HG03565 (cell line): ENCODE results near the gene ADCY4.

Experiments used
- ATAC-seq: cut with Tn5 transposase; IDR thresholded peaks from one replicate; pipeline ENCODE4 v1.9.1; 2021; ENCODE audit warnings: mild to moderate bottlenecking, moderate library complexity; ENCODE audit not compliant: unreplicated experiment

ADCY4 gene

DNA sequence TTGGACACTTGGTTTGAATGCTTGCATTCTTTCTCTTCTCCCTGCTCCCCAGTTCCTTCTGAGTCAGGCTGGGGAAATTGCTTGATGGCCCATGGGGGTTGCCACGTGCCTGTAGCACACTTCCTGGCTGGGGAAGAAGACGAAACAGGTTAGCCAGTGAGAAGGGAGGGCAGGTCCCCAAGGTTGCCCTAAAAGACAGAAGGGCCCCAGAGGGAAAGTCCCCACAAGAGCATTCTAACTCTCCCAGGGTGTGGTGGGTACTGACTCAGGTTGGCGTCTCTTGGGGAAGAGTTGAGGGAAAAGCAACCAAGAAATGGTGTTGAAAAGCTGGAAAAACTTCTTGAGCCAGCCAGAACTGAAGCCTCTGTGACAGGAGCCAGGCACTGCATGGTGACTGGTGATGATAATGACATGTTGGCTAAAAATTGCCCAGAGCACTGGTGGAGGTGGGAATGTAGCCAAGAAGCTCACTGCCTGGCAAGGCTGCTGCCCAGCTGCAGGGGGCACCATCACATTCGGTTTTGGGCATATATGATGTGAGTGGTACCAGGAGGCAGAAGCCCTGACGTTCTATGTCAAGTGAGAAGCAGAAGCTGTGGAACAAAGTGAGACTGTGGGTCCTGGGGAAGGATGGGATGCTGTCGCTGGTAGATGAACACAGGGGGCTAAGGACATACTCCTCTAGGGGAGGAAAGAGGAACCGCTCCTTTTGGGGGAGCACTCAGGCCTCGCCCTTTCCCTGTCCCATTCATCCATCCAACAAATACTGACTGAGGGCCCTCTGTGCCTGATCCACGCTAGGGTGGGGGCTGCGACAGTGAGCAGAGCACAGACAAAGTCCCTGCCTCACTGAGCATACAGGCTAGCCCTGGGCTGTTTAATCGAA is 55.3 kb downstream of the ADCY4 start:
- peak; percentile 48 for ATAC-seq

DNA sequence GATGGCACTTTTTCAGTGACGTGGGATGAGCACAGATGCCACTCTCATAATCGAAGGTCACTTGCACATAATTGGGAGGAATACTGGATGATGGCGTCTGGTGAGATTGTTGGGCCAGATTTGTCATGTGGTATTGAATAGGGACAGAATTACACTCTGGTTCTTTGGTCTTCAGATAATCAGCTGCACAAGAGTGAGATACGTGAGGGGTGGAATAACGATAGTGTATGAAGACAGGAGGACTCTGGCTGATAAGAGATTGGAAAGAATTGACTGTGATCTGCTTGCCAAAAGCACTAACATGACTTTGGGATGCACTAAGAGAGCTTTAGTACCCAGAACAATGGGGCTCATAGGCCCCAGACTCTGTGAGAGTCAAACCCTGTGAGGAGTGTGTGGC is 56.4 kb downstream of the ADCY4 start:
- no peak for ATAC-seq

DNA sequence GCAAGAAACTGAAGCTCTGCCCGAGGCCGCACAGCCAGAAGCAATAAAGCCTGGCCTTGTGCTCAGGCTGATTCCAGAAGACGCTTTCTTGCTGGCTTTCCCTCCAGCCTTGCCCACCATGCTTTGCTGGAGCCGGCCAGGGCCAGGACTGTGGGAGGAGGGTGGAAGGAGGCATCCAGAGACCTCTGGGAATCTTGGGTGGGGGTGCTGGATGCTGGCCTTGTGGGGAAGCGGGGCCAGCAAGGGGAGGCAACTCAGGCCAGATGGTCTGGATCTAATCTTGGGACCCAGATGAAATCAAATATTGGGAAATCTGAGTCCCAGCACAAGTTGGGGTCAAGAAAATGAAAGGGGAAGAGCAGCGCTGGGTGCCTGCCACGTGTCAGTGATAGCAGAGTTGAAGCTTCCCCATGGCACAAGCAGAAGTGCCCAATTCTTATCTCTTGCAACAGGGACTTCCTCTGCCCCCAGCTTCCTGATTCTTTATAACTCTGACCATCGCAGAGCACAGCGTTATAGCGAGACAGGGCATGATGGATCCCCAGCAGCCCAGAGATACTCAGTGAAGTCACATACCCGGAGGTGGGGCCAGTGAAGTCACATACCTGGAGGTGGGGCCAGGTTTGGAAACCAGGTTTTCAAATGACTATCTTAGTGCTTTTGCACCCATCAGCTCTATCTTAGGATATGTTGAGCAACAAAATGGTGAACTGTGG is 57.1 kb downstream of the ADCY4 start:
- no peak for ATAC-seq

DNA sequence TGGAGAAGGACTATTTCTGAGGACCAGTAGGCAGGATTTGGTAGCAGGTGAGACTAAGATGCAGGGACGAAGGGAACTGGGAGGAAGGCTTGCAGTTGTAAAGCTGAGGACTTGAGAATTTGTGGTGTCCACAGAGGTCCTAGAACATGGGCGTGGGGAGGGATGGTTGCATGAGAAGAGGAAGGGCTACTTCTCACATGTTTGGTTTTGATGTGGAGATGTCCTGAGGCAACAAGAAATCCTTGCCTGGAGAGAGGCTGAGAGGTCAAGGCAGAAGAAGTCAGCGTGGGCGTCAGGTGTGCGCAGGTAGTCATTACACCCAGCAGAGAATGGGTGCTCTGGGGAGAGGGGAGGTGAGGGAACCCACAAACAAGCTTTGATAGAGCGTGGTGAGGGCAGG is 57.8 kb downstream of the ADCY4 start:
- no peak for ATAC-seq

DNA sequence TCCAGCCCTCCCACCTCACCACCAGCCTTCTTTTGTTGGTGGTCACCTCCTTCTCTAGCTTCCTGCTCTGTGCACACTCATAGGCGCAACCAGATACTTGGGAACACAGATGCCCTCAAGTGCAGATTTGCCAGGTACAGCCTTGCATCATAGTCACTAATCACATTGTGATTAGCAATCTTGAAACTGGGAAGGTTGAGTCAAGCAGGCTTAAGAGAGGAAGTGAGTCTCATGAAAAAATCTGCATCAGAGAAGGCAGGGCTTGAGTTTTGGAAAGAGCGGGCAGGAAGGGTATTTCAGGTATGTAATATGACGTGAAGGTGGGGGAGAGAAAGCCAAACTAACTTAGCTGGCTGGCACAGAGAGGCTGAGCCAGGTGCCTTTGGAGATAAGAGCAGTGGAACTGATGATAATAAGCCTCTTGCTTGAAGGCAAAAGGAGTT is 60.7 kb downstream of the ADCY4 start:
- peak; percentile 44 for ATAC-seq

DNA sequence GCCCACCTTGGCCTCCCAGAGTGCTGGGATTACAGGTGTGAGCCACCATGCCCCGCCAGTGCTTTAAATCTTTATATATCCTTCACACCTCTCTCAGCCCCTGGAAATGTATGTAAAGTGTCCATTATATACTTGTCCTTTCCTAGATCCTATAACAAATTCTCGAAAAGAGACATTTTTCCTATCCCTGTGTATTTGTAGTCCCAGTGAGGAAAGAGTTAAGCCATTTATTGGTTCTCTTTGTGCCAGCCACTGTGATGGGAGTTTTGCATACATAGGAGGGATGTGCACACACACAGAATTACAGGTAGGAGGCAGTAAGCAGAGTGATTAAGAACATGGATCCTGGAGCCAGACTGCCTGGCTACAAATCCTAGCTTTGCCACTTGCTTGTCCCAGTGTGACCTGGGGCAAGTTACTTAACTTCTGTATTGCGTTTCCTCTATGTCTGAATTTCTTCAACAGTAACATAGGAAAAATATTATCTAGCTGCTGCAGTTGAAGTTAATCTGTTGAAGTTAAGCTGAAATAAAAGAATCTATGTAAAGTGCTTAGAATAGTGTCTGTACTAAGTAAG is 61.4 kb downstream of the ADCY4 start:
- ATAC-seq = no peak

DNA sequence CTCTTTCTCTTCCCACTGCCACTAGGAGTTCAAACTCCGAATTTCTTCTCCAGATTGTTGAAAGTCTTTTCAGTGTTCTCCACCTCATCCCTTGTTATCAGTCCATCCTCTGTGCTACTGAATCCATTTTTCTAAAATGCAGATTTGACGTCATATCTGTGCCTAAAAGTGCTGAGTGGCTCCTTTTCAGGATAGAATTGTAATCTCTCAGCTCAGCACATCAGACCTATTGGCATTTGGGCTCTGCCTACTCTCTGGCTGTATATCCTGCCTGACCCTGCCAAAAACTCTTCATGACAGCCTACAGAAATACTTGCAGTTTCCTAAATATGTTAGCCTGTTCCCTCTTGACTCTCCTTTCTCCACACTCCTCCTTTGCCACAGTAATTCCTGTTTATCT is 62.4 kb downstream of the ADCY4 start:
- ATAC-seq = no peak

DNA sequence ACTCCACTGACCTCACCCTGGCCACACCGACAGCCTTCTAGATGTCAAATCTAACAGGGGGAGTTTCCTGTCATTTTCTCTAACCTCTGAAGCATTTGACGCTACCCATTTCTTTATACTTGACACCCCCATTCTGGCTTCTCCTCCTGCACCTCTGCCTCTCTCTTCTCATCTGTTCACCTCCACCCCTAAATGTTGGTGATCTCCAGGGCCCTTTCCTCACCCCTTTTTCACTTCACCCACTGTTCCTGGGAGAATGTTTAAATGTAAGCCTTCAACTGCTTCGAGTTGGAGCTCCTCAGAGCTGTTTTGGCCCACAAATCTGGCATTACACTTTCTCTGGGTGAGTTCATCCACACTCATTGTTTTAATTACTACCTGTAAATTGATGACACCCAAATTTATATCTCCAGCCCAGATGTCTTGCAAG is 63.0 kb downstream of the ADCY4 start:
- ATAC-seq = no peak

DNA sequence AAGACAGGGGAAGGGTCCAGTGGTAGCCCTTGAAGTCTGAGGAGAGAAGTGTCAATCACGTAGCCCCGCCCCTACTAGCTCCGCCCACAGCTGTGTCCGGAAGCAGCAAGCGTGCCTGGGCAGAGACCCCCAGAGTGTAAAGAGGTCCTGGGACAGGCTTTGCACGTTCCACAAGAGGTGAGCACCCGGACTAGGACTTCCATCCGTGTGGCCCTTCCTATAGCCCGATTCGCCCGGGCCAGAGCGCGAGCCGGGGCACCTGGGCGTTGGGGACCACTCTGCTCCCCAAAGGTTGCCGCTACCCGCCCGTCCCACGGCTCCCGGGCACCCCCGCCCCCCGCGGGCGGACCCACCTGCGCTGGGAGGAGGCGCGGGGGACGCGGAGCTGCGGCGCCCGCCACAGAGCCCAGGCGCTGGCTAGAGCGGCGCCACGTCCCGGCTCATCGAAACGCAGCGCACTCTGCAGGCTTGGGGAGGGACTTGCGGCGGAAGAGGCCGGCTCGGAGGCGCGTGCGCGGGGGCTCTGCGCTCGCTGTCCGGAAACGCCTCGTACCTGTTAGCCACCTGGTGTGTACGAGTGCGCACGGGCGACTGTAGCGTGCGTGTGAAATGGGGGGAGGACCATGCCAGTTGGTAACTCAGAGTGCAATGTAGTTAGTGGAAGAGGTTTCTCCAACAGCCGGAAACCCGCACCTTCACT is 63.6 kb downstream of the ADCY4 start, which contains the start of gene RABGGTA:
RABGGTA (minus strand) TSS at position 464 of the 700 bp plus-strand sequence. CDS start 482 bp downstream, outside the sequence.
- ATAC-seq = peak; percentile 85

DNA sequence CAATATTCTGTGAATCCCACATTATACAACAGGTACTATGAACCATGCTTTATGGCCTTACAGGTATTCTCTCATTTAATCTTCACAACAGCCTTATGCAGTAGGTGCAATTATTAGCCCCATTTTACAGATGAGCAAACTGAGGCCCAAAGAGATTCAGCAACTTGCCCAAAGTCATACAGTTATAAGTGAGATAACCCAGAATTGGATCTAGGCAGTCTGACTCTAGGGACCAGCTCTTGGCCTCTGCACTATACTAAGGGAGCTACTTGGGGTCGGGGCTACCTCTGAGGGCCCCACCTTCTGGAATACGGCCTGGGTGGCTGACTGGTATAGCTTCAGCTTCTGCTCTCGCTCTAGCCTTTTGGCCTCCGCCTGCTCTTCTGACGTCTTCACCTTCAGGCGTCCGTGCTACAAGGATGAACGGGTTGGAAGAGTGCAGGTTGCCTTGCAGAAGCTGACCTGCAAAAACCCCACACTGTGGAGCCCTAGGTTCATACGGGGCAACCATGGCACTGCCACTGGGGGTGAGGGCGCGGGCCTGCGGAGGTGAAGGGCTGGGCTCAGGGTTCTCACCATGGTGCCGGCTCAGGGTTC is 64.2 kb downstream of the ADCY4 start:
- no peak for ATAC-seq

DNA sequence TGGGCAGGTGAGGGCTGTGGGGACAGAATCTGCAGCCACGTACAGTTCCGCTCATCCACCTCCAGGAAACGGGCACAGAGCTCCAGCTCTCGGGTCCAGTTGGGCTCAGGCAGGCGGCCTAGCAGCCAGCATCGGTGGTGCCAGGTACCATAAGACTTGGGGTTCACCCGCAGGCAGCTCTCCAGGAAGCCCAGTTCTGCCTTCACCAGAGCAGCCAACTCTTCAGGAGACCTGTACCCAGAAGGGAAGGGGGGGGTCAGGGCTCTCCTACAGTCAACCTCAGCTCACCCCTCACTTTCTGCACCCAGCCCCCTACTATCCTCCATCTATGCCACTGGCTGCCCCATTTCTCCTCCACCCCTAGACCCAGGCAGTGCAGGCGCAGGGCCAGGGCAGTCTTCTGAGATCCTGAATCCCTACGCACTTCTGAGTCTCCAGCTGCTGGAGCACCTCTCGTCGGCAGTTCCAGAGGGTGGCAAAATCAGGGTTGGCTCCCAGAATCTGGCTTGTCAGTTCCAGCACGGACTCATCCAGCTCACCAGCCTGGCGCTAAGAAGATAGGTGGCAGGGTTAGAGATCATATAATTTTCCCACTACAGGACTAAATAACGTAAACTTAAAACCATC is 64.8 kb downstream of the ADCY4 start:
- no peak for ATAC-seq

DNA sequence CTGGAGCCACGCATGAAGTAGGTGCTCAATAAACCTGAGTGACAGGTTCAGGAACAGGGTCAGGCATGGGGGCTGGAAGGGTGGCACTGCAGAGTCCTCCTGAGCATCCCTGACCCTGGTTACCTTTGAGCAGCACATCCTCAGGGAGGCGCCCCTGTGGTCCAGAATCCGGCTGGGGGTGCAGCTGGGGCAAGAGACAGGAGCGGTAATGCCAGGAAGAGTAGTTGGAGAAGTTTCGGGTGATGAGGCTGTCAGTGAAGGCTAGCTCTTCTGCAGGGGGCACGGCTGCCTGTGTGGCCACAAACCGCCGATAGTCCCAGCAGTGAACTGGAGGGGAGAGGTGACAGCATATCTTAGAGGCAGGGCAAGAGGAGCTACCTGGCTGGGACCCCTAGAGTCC is 65.5 kb downstream of the ADCY4 start:
- ATAC-seq = no peak
